HUES64 (cell line): ENCODE data around the gene MIB2.
"Not testable (repeated sequence)": the region's sequence is repeated elsewhere in the genome, so short reads cannot be mapped to it uniquely, and the experiment has no call there.

Source experiments
- H3K27ac ChIP-seq: 2 replicates; pipeline ENCODE4 v1.7.0; 2013; ENCODE audit warnings: low read depth, low read length, inconsistent platforms
- H3K27me3 ChIP-seq: 2 replicates; pipeline ENCODE4 v1.6.1; 2013; ENCODE audit warnings: mild to moderate bottlenecking, low read length; ENCODE audit not compliant: insufficient read depth
- H3K36me3 ChIP-seq: 2 replicates; pipeline ENCODE4 v1.6.1; 2013; ENCODE audit warnings: mild to moderate bottlenecking, low read length; ENCODE audit not compliant: insufficient read depth
- H3K4me1 ChIP-seq: 2 replicates; pipeline ENCODE4 v1.6.1; 2013; ENCODE audit warnings: mild to moderate bottlenecking, low read length, moderate library complexity; ENCODE audit not compliant: insufficient read depth
- H3K4me3 ChIP-seq: 2 replicates; pipeline ENCODE4 v1.5.1; 2013; ENCODE audit warnings: mild to moderate bottlenecking, low read length, moderate library complexity
- H3K9ac ChIP-seq: 2 replicates; pipeline ENCODE4 v1.6.1; 2013; ENCODE audit warnings: mild to moderate bottlenecking, low read depth, low read length
- H3K9me3 ChIP-seq: 2 replicates; pipeline ENCODE4 v1.6.1; 2013; ENCODE audit warnings: low read depth, low read length; ENCODE audit not compliant: insufficient read depth
- WGBS: fragments of 150-250, 120-280 bp; methylation state at CpG from one replicate; pipeline ENCODE4 v1.1.7; 2013; ENCODE audit warnings: missing lambda C conversion rate; 5-methylcytosine and 5-hydroxymethylcytosine counted together

MIB2 gene

GRCh38 chr1:1669468-1670440, 54.5 kb downstream of the MIB2 start:
- Histone ChIP-seq H3K27ac (no peak overlapping the region), H3K36me3 (peaks cover 59% of the 10 kb centered on the region), H3K27me3 (no peaks in the 10 kb centered on the region), H3K9ac (no peak overlapping the region), H3K4me1 (no peaks in the 10 kb centered on the region), H3K4me3 (no peak overlapping the region), H3K9me3 (no peaks in the 10 kb centered on the region)
- 93% methylated on average over 43 of the region's 43 CpGs for WGBS

GRCh38 chr1:1670866-1671265, 55.6 kb downstream of the MIB2 start:
- Histone ChIP-seq H3K4me1 (no peaks in the 10 kb centered on the region), H3K9ac (no peak overlapping the region), H3K9me3 (no peaks in the 10 kb centered on the region), H3K36me3 (peaks cover 49% of the 10 kb centered on the region), H3K27me3 (no peaks in the 10 kb centered on the region), H3K4me3 (no peak overlapping the region), H3K27ac (no peak overlapping the region)
- 96% methylated on average over 24 of the region's 24 CpGs for WGBS

- no peak overlapping the region for H3K9ac ChIP-seq
- no peaks in the 10 kb centered on the region for H3K27me3 ChIP-seq
- H3K27ac ChIP-seq, result no peak overlapping the region
- H3K36me3 ChIP-seq, result peaks cover 42% of the 10 kb centered on the region
- 94% methylated on average over 27 of the region's 27 CpGs for WGBS
- H3K9me3 ChIP-seq, result no peaks in the 10 kb centered on the region
- H3K4me3 ChIP-seq, result no peak overlapping the region
- no peaks in the 10 kb centered on the region for H3K4me1 ChIP-seq
Measured at GRCh38 chr1:1671365-1672119, 56.2 kb downstream of the MIB2 start.

- H3K27me3 ChIP-seq, result no peaks in the 10 kb centered on the region
- H3K9me3 ChIP-seq, result no peaks in the 10 kb centered on the region
- no peak overlapping the region for H3K9ac ChIP-seq
- peaks cover 41% of the 10 kb centered on the region for H3K36me3 ChIP-seq
- H3K27ac ChIP-seq, result no peak overlapping the region
- 96% methylated on average over 25 of the region's 25 CpGs for WGBS
- H3K4me1 ChIP-seq, result no peaks in the 10 kb centered on the region
- no peak overlapping the region for H3K4me3 ChIP-seq
Measured at GRCh38 chr1:1672181-1672965, 57.1 kb downstream of the MIB2 start.

GRCh38 chr1:1674806-1675205, 59.5 kb downstream of the MIB2 start:
- not testable (repeated sequence) for H3K27me3 ChIP-seq, H3K4me1 ChIP-seq, H3K27ac ChIP-seq, H3K9ac ChIP-seq, H3K4me3 ChIP-seq, H3K9me3 ChIP-seq
- WGBS, result 87% methylated on average over 15 of the region's 21 CpGs
- H3K36me3 ChIP-seq, result peaks cover 24% of the 10 kb centered on the region

GRCh38 chr1:1675218-1675617, 59.9 kb downstream of the MIB2 start:
- H3K27ac ChIP-seq, H3K4me3 ChIP-seq, H3K4me1 ChIP-seq, H3K27me3 ChIP-seq, H3K9ac ChIP-seq, H3K9me3 ChIP-seq: not testable (repeated sequence)
- 100% methylated on average over 10 of the region's 18 CpGs for WGBS
- peaks cover 21% of the 10 kb centered on the region for H3K36me3 ChIP-seq

- H3K9ac ChIP-seq, H3K4me1 ChIP-seq, H3K4me3 ChIP-seq, H3K9me3 ChIP-seq, H3K27me3 ChIP-seq, H3K27ac ChIP-seq: not testable (repeated sequence)
- peaks cover 14% of the 10 kb centered on the region for H3K36me3 ChIP-seq
- WGBS, result no CpG with 5 or more reads among the region's 21 CpGs
Measured at GRCh38 chr1:1676087-1676486, 60.8 kb downstream of the MIB2 start.

- Histone ChIP-seq H3K4me3 (no peak overlapping the region), H3K9ac (no peak overlapping the region), H3K9me3 (no peaks in the 10 kb centered on the region), H3K27ac (no peak overlapping the region), H3K27me3 (no peaks in the 10 kb centered on the region), H3K36me3 (no peaks in the 10 kb centered on the region), H3K4me1 (no peaks in the 10 kb centered on the region)
- 93% methylated on average over 39 of the region's 39 CpGs for WGBS
Measured at GRCh38 chr1:1677718-1678580, 62.6 kb downstream of the MIB2 start.

- Histone ChIP-seq H3K9me3 (no peaks in the 10 kb centered on the region), H3K4me3 (no peak overlapping the region), H3K36me3 (no peaks in the 10 kb centered on the region), H3K27ac (no peak overlapping the region), H3K4me1 (no peaks in the 10 kb centered on the region), H3K27me3 (no peaks in the 10 kb centered on the region), H3K9ac (no peak overlapping the region)
- 79% methylated on average over 24 of the region's 24 CpGs for WGBS
Measured at GRCh38 chr1:1678581-1679380, 63.5 kb downstream of the MIB2 start.
